BE2C (cell line): Measurements from ENCODE around the gene ZBTB42.

Experiments used
- DNase-seq: peaks from one replicate; pipeline ENCODE4 v3.0.0-alpha.2; 2020
- H3K27me3 ChIP-seq: fragments of 250-450 bp; sonication (Bioruptor Pico); 2 replicates; pipeline ENCODE4 v1.5.1; 2020; ENCODE audit warnings: mild to moderate bottlenecking
- H3K36me3 ChIP-seq: fragments of 250-450 bp; sonication (Bioruptor Pico); 2 replicates; pipeline ENCODE4 v1.5.1; 2020; ENCODE audit warnings: mild to moderate bottlenecking
- H3K4me1 ChIP-seq: fragments of 250-450 bp; sonication (Bioruptor Pico); 2 replicates; pipeline ENCODE4 v1.5.1; 2020
- H3K4me3 ChIP-seq: 2 replicates; pipeline ENCODE4 v1.5.1; 2011; ENCODE audit warnings: low read depth, low read length
- H3K9me3 ChIP-seq: fragments of 250-450 bp; sonication (Bioruptor Pico); 2 replicates; pipeline ENCODE4 v1.5.1; 2020
- CTCF ChIP-seq: IDR thresholded peaks from 2 replicates; pipeline ENCODE4 v1.5.1; 2012; ENCODE audit warnings: mild to moderate bottlenecking, low read depth, low read length

The ZBTB42 gene

GRCh38 chr14:104768437-104769323 is 32.2 kb upstream of the ZBTB42 start:
- peak; percentile 91 for DNase-seq
- H3K36me3 ChIP-seq: peaks cover 29% of the 10 kb centered on the region
- no peak overlapping the region for H3K4me3 ChIP-seq
- peak; percentile 76 for TF ChIP-seq CTCF
- peaks cover 12% of the 10 kb centered on the region for H3K4me1 ChIP-seq
- no peaks in the 10 kb centered on the region for H3K27me3 ChIP-seq
- no peaks in the 10 kb centered on the region for H3K9me3 ChIP-seq

- Histone ChIP-seq H3K27me3 (no peaks in the 10 kb centered on the region), H3K9me3 (no peaks in the 10 kb centered on the region), H3K4me3 (no peak overlapping the region), H3K36me3 (peaks cover 34% of the 10 kb centered on the region), H3K4me1 (peaks cover 12% of the 10 kb centered on the region)
- no peak for DNase-seq
- no peak for TF ChIP-seq CTCF
Observed at GRCh38 chr14:104769324-104770071, 31.4 kb upstream of the ZBTB42 start.

GRCh38 chr14:104770072-104770579 is 30.8 kb upstream of the ZBTB42 start:
- Histone ChIP-seq H3K4me3 (no peak overlapping the region), H3K36me3 (peaks cover 35% of the 10 kb centered on the region), H3K9me3 (no peaks in the 10 kb centered on the region), H3K4me1 (peaks cover 12% of the 10 kb centered on the region), H3K27me3 (no peaks in the 10 kb centered on the region)
- DNase-seq: no peak
- no peak for TF ChIP-seq CTCF

GRCh38 chr14:104770851-104771272 is 30.0 kb upstream of the ZBTB42 start:
- H3K27me3 ChIP-seq: no peaks in the 10 kb centered on the region
- peaks cover 12% of the 10 kb centered on the region for H3K4me1 ChIP-seq
- H3K4me3 ChIP-seq: no peak overlapping the region
- H3K9me3 ChIP-seq: no peaks in the 10 kb centered on the region
- peak; percentile 58 for TF ChIP-seq CTCF
- DNase-seq: no peak
- H3K36me3 ChIP-seq: peaks cover 41% of the 10 kb centered on the region

GRCh38 chr14:104771374-104771773 is 29.5 kb upstream of the ZBTB42 start:
- DNase-seq: no peak
- peaks cover 43% of the 10 kb centered on the region for H3K36me3 ChIP-seq
- no peak for TF ChIP-seq CTCF
- no peak overlapping the region for H3K4me3 ChIP-seq
- H3K27me3 ChIP-seq: no peaks in the 10 kb centered on the region
- H3K4me1 ChIP-seq: peaks cover 12% of the 10 kb centered on the region
- H3K9me3 ChIP-seq: no peaks in the 10 kb centered on the region
